ENCODE measurements around the gene KCNB1.

The KCNB1 gene

GRCh38 chr20:49360242-49360968 is 122.1 kb downstream of the KCNB1 start:
- H3K4me1 Mint-ChIP-seq (ENCODE audit: low read depth), result no peaks in the 10 kb centered on the region
- no peak overlapping the region for H3K4me3 Mint-ChIP-seq
- H3K27ac Mint-ChIP-seq, result no peak overlapping the region
- H3K27me3 Mint-ChIP-seq (ENCODE audit: low read depth), result peaks cover 16% of the 10 kb centered on the region
- no peaks in the 10 kb centered on the region for H3K36me3 Mint-ChIP-seq (ENCODE audit: low read depth)
- DNase-seq (ENCODE audit: low spot score), result no peak
- H3K9me3 Mint-ChIP-seq, result no peaks in the 10 kb centered on the region

DNA sequence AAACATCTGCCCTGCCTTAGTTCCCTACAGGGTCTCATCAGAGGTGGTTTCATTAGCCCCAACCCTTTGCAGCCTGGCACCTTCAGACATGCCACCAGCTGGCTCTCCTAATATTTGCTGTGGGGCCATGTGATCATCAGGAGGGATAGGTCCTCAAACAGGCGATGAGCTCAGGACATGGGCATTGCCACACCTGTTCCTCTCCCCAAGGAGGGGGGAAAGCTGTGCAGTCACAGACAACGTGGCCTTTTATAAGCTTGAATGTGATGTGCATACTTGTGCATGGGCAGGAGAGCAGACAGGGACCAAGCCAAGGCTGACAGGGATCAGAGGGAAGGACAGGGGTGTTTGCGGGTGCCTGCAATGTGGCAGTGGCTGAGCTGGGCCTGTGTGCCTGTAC is 125.8 kb downstream of the KCNB1 start:
- no peak overlapping the region for H3K27ac Mint-ChIP-seq
- H3K4me1 Mint-ChIP-seq (ENCODE audit: low read depth), result no peaks in the 10 kb centered on the region
- no peaks in the 10 kb centered on the region for H3K9me3 Mint-ChIP-seq
- peaks cover 9% of the 10 kb centered on the region for H3K27me3 Mint-ChIP-seq (ENCODE audit: low read depth)
- no peak for DNase-seq (ENCODE audit: low spot score)
- H3K4me3 Mint-ChIP-seq, result no peak overlapping the region
- H3K36me3 Mint-ChIP-seq (ENCODE audit: low read depth), result no peaks in the 10 kb centered on the region

DNA sequence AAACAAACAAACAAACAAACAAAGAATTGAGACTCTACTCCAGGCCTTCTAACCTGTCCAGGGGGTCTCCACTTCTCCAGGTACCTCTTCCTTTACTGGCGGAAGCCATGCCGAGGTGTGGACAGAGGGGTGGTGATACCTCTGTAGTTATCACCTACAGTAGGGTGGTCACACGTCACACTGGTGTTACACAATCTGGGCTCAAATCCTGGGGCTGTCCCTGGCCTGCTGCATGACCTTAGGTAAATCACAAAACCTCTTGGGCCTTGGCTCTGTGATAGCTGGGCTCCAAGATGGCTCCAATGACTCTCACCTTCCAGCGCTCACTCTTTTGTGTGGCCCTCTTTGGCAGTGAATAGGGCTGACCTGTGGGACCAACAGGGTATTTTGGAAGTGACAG is 127.8 kb downstream of the KCNB1 start:
- DNase-seq (ENCODE audit: low spot score), result no peak
- Mint-ChIP-seq H3K36me3 (ENCODE audit: low read depth) (no peaks in the 10 kb centered on the region), H3K27me3 (ENCODE audit: low read depth) (peaks cover 1% of the 10 kb centered on the region)

GRCh38 chr20:49353348-49353747 is 129.1 kb downstream of the KCNB1 start:
- H3K9me3 Mint-ChIP-seq, result no peaks in the 10 kb centered on the region
- peaks cover 3% of the 10 kb centered on the region for H3K27me3 Mint-ChIP-seq (ENCODE audit: low read depth)
- H3K4me1 Mint-ChIP-seq (ENCODE audit: low read depth), result no peaks in the 10 kb centered on the region
- no peak overlapping the region for H3K27ac Mint-ChIP-seq
- DNase-seq (ENCODE audit: low spot score), result no peak
- H3K36me3 Mint-ChIP-seq (ENCODE audit: low read depth), result no peaks in the 10 kb centered on the region
- no peak overlapping the region for H3K4me3 Mint-ChIP-seq

More for the DNA sequence above, 127.8 kb downstream of the KCNB1 start:
- H3K4me3 Mint-ChIP-seq, result no peak overlapping the region
- no peaks in the 10 kb centered on the region for H3K4me1 Mint-ChIP-seq (ENCODE audit: low read depth)
- no peak overlapping the region for H3K27ac Mint-ChIP-seq
- H3K9me3 Mint-ChIP-seq, result no peaks in the 10 kb centered on the region

DNA sequence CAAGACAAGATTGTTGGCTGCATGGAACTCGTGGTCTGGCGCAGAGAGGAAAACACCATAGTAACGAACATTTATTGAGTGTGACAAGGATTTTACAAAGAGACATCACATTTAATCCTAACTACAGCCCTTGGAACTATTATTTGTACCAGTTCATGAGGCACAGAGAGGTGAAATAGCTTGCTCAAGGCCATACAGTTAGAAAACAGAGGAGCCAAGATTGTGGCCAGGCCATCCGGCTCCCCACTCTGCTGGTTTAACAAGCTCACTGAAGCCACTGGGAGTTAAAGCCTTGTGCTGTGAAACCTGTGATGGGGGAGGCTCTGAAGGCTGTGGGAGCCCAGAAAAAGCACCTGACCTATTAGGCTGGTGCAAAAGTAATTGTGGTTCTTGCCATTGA is 129.7 kb downstream of the KCNB1 start:
- Mint-ChIP-seq H3K27ac (no peak overlapping the region), H3K4me3 (no peak overlapping the region), H3K36me3 (ENCODE audit: low read depth) (no peaks in the 10 kb centered on the region), H3K9me3 (no peaks in the 10 kb centered on the region), H3K27me3 (ENCODE audit: low read depth) (peaks cover 5% of the 10 kb centered on the region), H3K4me1 (ENCODE audit: low read depth) (no peaks in the 10 kb centered on the region)
- DNase-seq (ENCODE audit: low spot score), result no peak

GRCh38 chr20:49351775-49352174 is 130.7 kb downstream of the KCNB1 start:
- H3K4me1 Mint-ChIP-seq (ENCODE audit: low read depth), result no peaks in the 10 kb centered on the region
- H3K36me3 Mint-ChIP-seq (ENCODE audit: low read depth), result no peaks in the 10 kb centered on the region
- H3K27me3 Mint-ChIP-seq (ENCODE audit: low read depth), result peaks cover 5% of the 10 kb centered on the region
- no peaks in the 10 kb centered on the region for H3K9me3 Mint-ChIP-seq
- DNase-seq (ENCODE audit: low spot score), result no peak
- H3K4me3 Mint-ChIP-seq, result no peak overlapping the region
- no peak overlapping the region for H3K27ac Mint-ChIP-seq

GRCh38 chr20:49349694-49350252 is 132.7 kb downstream of the KCNB1 start:
- Mint-ChIP-seq H3K27me3 (ENCODE audit: low read depth) (peaks cover 5% of the 10 kb centered on the region), H3K36me3 (ENCODE audit: low read depth) (no peaks in the 10 kb centered on the region), H3K4me1 (ENCODE audit: low read depth) (no peaks in the 10 kb centered on the region), H3K27ac (no peak overlapping the region), H3K4me3 (no peak overlapping the region), H3K9me3 (no peaks in the 10 kb centered on the region)
- no peak for DNase-seq (ENCODE audit: low spot score)

- Mint-ChIP-seq H3K9me3 (no peaks in the 10 kb centered on the region), H3K27ac (no peak overlapping the region), H3K27me3 (ENCODE audit: low read depth) (peaks cover 5% of the 10 kb centered on the region), H3K36me3 (ENCODE audit: low read depth) (no peaks in the 10 kb centered on the region), H3K4me3 (no peak overlapping the region), H3K4me1 (ENCODE audit: low read depth) (no peaks in the 10 kb centered on the region)
- no peak for DNase-seq (ENCODE audit: low spot score)
Observed at GRCh38 chr20:49349078-49349477, 133.4 kb downstream of the KCNB1 start.

GRCh38 chr20:49348563-49348962 is 133.9 kb downstream of the KCNB1 start:
- no peak for DNase-seq (ENCODE audit: low spot score)
- H3K4me3 Mint-ChIP-seq, result no peak overlapping the region
- H3K9me3 Mint-ChIP-seq, result no peaks in the 10 kb centered on the region
- no peak overlapping the region for H3K27ac Mint-ChIP-seq
- no peaks in the 10 kb centered on the region for H3K4me1 Mint-ChIP-seq (ENCODE audit: low read depth)
- H3K36me3 Mint-ChIP-seq (ENCODE audit: low read depth), result no peaks in the 10 kb centered on the region
- peaks cover 5% of the 10 kb centered on the region for H3K27me3 Mint-ChIP-seq (ENCODE audit: low read depth)

- H3K4me1 Mint-ChIP-seq (ENCODE audit: low read depth), result no peaks in the 10 kb centered on the region
- no peaks in the 10 kb centered on the region for H3K36me3 Mint-ChIP-seq (ENCODE audit: low read depth)
- H3K27me3 Mint-ChIP-seq (ENCODE audit: low read depth), result peaks cover 7% of the 10 kb centered on the region
- H3K4me3 Mint-ChIP-seq, result no peak overlapping the region
- DNase-seq (ENCODE audit: low spot score), result no peak
- no peak overlapping the region for H3K27ac Mint-ChIP-seq
- no peaks in the 10 kb centered on the region for H3K9me3 Mint-ChIP-seq
Observed at GRCh38 chr20:49347156-49347555, 135.3 kb downstream of the KCNB1 start.

- DNase-seq (ENCODE audit: low spot score), result no peak
- Mint-ChIP-seq H3K36me3 (ENCODE audit: low read depth) (no peaks in the 10 kb centered on the region), H3K27ac (no peak overlapping the region), H3K4me1 (ENCODE audit: low read depth) (no peaks in the 10 kb centered on the region), H3K9me3 (no peaks in the 10 kb centered on the region), H3K4me3 (no peak overlapping the region), H3K27me3 (ENCODE audit: low read depth) (peaks cover 7% of the 10 kb centered on the region)
Observed at GRCh38 chr20:49346682-49347081, 135.8 kb downstream of the KCNB1 start.

GRCh38 chr20:49345524-49345923 is 136.9 kb downstream of the KCNB1 start:
- Mint-ChIP-seq H3K27me3 (ENCODE audit: low read depth) (peaks cover 7% of the 10 kb centered on the region), H3K4me1 (ENCODE audit: low read depth) (no peaks in the 10 kb centered on the region), H3K36me3 (ENCODE audit: low read depth) (no peaks in the 10 kb centered on the region), H3K27ac (no peak overlapping the region), H3K9me3 (no peaks in the 10 kb centered on the region), H3K4me3 (no peak overlapping the region)
- no peak for DNase-seq (ENCODE audit: low spot score)

- H3K36me3 Mint-ChIP-seq (ENCODE audit: low read depth), result no peaks in the 10 kb centered on the region
- peaks cover 7% of the 10 kb centered on the region for H3K27me3 Mint-ChIP-seq (ENCODE audit: low read depth)
- H3K4me1 Mint-ChIP-seq (ENCODE audit: low read depth), result no peaks in the 10 kb centered on the region
- no peak overlapping the region for H3K27ac Mint-ChIP-seq
- no peak for DNase-seq (ENCODE audit: low spot score)
- H3K9me3 Mint-ChIP-seq, result no peaks in the 10 kb centered on the region
- H3K4me3 Mint-ChIP-seq, result no peak overlapping the region
Observed at GRCh38 chr20:49344975-49345374, 137.5 kb downstream of the KCNB1 start.

DNA sequence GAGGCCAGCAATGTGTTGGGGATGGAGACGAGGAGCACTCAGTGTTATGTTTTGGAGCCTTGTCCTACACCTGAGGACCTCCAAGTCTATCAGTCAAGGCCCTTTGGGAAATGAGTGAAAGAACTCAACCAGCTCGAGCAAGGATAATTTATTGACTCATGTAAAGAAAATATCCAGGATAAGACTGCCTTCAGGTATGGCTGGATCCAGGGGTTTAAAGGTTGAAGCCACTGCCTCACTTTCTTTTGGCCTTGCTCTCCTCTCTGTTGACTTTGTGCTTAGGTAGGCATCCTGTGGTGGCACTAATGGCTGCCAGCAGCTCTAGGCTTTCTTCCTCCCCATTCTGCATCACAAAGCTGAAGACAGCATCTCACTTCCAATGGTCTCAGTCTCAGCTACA is 138.3 kb downstream of the KCNB1 start:
- Mint-ChIP-seq H3K4me1 (ENCODE audit: low read depth) (no peaks in the 10 kb centered on the region), H3K4me3 (no peak overlapping the region), H3K27me3 (ENCODE audit: low read depth) (peaks cover 4% of the 10 kb centered on the region), H3K9me3 (no peaks in the 10 kb centered on the region), H3K36me3 (ENCODE audit: low read depth) (no peaks in the 10 kb centered on the region), H3K27ac (no peak overlapping the region)
- no peak for DNase-seq (ENCODE audit: low spot score)

DNA sequence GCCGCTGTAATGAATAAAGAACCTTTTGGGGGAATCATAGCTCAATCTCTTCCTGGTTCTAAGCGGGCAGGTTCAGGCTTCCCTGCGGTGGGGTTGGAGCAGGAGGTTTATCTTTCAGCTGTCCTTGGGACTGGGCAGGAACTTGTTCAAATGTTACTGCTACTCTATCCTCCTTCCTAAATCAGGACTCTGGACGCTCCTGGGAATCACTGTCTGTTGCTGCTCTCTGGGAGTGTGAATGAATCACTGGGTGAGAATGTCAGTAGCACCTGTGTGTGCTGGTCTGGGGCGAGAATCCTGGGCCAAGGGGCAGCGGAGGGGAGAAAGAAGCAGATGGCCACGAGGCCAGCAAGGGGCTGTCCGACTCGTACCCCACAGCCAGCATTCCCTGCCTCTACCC is 139.2 kb downstream of the KCNB1 start:
- DNase-seq (ENCODE audit: low spot score), result no peak
- Mint-ChIP-seq H3K36me3 (ENCODE audit: low read depth) (no peaks in the 10 kb centered on the region), H3K4me3 (no peak overlapping the region), H3K27me3 (ENCODE audit: low read depth) (peaks cover 4% of the 10 kb centered on the region), H3K27ac (no peak overlapping the region), H3K9me3 (no peaks in the 10 kb centered on the region), H3K4me1 (ENCODE audit: low read depth) (no peaks in the 10 kb centered on the region)

Measured in T-helper 2 cell treated with Interferon-gamma antibody and Interleukin-4, amounts not matched to agents 5 μg/mL and 100 μg/mL, for 36 hours (primary cell).